Fibroblast of villous mesenchyme (primary cell): ENCODE data around the gene SNX2. TPM values are rescaled to one million over a fixed set of nuclear protein-coding genes. Genes with fewer than 3 reads are reported as not detected.
A peak's percentile ranks its signal among the peaks of the same experiment; 100 is the strongest.
"Not testable (repeated sequence)": the region's sequence is repeated elsewhere in the genome, so short reads cannot be mapped to it uniquely, and the experiment has no call there.

Experiments
- DNase-seq: peaks from one replicate; pipeline ENCODE4 v3.0.0-alpha.2; 2010; ENCODE audit warnings: low read depth
- H3K4me3 ChIP-seq: 2 replicates; pipeline ENCODE4 v1.5.1; 2011; ENCODE audit warnings: low read depth, mild to moderate bottlenecking, low read length
- total RNA-seq: library from RNA; depleted of rRNA; stranded (reverse); fragments of >200 nt; gene quantifications from 2 replicates; pipeline ENCODE4 v1.2.3, GENCODE V29; 2012
- TF ChIP-seq, protein P1 (sequence below): IDR thresholded peaks from 2 replicates; pipeline ENCODE4 v1.5.1; 2012; ENCODE audit warnings: low read depth, mild to moderate bottlenecking, low read length; ENCODE audit not compliant: insufficient read depth

SNX2 gene
- total RNA-seq, 1 donor, result 66.9 TPM

DNA sequence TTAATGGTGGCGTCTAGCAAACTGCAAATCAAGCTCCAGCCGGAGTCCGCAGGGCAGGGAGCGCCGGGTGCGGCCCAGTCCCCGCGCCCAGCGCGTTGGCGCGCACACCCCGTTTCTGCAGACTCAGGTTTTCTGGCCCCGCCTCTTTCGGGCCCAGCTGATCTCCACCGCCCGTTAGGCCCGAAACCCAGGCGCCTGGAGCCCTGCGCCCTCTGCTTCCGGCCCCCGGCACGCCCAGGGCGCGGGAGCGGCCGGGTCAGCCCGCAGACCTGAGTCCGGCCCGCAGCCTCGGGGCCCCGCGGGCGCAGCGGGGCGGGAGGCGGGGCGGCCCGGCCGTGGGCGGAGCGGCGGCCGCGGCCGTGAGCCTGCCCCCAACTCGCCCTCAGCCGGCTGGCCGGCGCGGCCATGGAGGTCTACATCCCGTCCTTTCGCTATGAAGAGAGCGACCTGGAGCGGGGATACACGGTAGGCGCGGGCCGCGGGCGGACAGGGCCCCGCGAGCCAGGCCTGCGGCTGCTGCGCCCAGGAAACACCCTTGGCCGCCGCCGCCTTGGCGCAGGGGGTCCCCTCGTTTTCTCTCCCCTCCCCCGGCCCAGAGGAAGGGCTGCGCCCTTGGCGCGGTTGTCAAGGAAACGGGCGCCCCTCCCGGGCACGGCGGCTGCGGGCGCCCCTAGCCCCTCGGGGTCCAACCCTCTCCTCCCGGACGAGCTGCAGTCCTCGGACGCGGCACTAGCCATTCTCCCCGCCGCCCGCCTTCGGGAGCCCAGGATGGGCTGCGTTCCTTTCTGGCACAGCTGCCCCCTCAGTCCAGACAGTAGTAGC lies 70.6 kb downstream of the SNX2 start, which contains the start of gene SNX24:
Gene SNX24, plus strand, starts transcription at position 385 of the 822 bp plus-strand sequence. Its CDS starts 21 bp downstream, at position 406.
- TF ChIP-seq, protein P1, sequence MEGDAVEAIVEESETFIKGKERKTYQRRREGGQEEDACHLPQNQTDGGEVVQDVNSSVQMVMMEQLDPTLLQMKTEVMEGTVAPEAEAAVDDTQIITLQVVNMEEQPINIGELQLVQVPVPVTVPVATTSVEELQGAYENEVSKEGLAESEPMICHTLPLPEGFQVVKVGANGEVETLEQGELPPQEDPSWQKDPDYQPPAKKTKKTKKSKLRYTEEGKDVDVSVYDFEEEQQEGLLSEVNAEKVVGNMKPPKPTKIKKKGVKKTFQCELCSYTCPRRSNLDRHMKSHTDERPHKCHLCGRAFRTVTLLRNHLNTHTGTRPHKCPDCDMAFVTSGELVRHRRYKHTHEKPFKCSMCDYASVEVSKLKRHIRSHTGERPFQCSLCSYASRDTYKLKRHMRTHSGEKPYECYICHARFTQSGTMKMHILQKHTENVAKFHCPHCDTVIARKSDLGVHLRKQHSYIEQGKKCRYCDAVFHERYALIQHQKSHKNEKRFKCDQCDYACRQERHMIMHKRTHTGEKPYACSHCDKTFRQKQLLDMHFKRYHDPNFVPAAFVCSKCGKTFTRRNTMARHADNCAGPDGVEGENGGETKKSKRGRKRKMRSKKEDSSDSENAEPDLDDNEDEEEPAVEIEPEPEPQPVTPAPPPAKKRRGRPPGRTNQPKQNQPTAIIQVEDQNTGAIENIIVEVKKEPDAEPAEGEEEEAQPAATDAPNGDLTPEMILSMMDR, result no peak
- peak; percentile 77 for DNase-seq
- H3K4me3 ChIP-seq, result peak within 1 kb of the TSS; percentile 77

DNA sequence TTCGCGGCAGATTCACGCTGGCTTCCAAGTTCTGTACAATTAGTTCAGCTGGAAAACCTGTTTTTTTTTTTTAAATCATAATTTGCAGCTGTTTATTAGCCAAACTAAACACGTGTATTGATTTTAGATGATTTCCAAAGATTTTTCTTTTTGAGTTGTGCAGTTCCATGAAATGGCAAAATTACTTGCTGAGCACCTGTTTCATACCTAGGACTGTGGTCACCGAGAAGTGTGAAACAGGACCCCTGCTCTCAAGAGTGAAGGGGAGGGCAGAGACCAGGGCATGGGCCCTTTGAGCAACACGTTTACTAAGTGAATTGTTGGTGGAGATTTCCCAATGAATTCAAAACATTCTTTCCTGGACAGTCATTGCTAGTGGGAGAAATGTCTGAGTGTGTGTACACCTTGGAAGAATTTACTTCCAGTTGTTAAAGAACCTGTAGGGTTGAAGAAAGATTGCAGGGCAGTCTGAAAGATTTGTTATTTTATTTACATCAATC lies 71.2 kb downstream of the SNX2 start:
- TF ChIP-seq, protein P1, result no peak
- peak overlapping the region; percentile 77 for H3K4me3 ChIP-seq
- peak; percentile 63 for DNase-seq

DNA sequence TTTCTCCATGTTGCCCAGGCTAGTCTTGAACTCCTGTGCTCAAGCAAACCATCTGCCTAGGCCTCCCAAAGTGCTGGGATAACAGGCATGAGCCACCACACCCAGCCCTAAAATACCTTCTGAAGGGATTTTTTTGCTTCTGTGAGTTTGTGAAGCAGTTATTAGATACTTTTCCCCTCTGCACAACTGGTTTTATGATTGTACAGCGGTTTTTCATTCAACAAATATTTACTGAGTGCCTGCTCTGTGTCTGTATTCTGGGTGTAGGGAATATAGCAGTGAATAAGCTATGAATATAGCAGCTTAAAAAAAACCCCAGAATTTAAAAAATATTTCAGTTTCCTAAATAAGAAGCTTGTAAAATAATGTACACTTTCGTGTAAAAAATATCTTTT lies 72.8 kb downstream of the SNX2 start:
- H3K4me3 ChIP-seq, result no peak overlapping the region
- TF ChIP-seq, protein P1, result no peak
- no peak for DNase-seq

DNA sequence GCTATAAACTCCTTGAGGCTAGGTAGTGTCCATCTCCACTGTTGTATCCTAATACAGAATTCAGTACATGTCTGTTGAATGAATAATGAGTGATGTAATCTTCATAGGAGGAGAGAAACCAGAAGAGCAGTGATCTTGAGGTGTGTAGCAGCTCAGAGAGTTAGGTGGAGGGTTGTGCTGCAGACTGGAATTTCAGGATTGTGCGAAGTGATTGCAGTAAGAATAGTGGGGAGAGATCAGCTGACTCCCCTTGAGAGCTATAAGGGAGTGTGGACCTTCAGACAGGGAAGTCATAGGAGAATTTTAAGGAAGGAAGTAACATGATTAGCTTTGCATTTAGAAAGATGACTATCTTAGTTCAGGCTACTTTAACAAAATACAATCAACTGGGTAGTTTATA lies 74.9 kb downstream of the SNX2 start:
- TF ChIP-seq, protein P1, result no peak
- H3K4me3 ChIP-seq, result no peak overlapping the region
- peak; percentile 11 for DNase-seq

DNA sequence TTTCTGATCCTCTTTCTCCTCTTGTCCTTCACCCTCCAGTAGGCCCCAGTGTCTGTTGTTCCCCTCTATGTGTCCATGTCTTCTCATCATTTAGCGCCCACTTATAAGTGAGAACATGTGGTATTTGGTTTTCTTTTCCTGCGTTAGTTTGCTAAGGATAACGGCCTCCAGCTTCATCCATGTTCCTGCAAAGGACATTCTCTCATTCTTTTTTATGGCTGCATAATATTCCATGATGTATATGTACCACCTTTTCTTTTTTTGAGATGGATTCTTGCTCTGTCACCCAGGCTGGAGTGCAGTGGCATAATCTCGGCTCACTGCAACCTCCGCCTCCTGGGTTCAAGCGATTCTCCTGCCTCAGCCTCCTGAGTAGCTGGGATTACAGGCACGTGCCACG lies 82.7 kb downstream of the SNX2 start:
- not testable (repeated sequence) for H3K4me3 ChIP-seq, DNase-seq

DNA sequence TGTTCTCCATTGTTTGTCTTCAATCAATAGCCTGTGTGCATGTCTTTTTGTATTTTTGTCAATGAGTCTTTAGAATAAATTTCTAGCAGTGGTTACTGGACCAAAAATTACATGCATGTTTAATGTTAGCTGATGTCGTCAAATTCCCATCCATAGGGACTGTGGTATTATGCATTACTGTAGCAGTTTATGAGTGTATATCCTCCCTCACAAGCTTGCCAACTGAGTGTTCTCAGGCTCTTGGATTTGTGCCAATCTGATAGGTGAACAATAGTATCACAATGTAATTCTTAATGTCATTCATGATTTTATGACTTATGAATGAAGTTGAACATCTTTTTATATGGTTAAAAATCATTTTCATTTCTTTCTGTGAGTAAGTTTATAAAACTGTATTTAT lies 83.6 kb downstream of the SNX2 start:
- TF ChIP-seq, protein P1, result no peak
- peak; percentile 13 for DNase-seq
- no peak overlapping the region for H3K4me3 ChIP-seq

DNA sequence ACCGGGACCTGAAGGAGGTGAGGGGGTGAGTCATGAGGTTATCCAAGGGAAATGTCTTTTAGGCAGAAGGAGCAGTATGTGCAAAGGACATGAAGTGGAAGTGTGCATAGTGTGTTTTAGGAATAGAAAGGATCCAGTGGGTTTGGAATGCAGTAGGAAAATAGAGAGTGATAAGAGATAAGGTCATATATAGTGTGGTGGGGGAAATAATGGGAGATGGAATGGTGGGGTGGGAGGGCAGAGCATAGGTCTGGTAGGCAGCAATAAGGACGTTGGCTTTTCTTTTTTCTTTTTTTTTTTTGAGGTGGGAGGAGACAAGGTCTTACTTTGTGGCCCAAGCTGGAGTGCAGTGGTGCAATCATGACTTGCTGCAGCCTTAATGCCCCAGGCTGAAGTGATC lies 88.4 kb downstream of the SNX2 start:
- TF ChIP-seq, protein P1, result no peak
- DNase-seq, result no peak

More for the DNA sequence above, 88.4 kb downstream of the SNX2 start:
- H3K4me3 ChIP-seq, result no peak overlapping the region
